HG03025 (cell line): ENCODE data around the gene LDLRAD4.

Source experiments
- ATAC-seq: cut with Tn5 transposase; IDR thresholded peaks from one replicate; pipeline ENCODE4 v1.9.1; 2021; ENCODE audit warnings: mild to moderate bottlenecking, moderate library complexity; ENCODE audit not compliant: unreplicated experiment, low FRiP score

LDLRAD4 gene

GRCh38 chr18:13492314-13492713 lies 273.8 kb downstream of the LDLRAD4 start:
- ATAC-seq = no peak

- no peak for ATAC-seq
Measured at GRCh38 chr18:13493079-13493478, 274.5 kb downstream of the LDLRAD4 start.

GRCh38 chr18:13493725-13494124 lies 275.2 kb downstream of the LDLRAD4 start:
- no peak for ATAC-seq

- no peak for ATAC-seq
Measured at GRCh38 chr18:13494871-13495445, 276.4 kb downstream of the LDLRAD4 start.

GRCh38 chr18:13495961-13496360 lies 277.4 kb downstream of the LDLRAD4 start:
- no peak for ATAC-seq

DNA sequence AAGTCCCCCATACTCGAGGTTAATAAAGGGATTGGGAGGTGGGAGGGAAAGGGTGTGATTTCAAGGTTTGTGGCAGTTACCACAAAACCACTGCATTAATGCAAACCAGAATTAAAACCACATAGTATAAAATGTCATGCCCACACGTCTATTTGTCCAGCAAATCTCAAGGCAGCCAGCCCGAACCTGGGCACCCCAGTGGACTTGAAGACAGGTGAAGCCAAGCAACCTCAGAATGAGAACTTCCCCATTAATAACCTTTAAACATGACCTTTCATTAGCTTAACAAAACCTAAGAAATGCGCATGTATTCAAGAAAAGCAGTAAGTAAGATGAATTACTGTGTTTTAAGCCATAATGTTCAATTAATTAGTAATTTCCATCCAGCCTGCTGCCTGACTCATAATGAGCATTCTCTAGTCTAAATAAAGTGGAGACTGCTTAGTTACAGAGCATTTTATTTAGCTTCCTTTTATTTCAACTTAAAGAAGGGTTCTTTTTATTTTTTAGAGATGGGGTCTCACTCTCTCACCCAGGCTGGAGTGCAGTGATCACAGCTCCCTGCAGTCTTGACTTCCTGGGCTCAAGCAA lies 278.2 kb downstream of the LDLRAD4 start:
- no peak for ATAC-seq

DNA sequence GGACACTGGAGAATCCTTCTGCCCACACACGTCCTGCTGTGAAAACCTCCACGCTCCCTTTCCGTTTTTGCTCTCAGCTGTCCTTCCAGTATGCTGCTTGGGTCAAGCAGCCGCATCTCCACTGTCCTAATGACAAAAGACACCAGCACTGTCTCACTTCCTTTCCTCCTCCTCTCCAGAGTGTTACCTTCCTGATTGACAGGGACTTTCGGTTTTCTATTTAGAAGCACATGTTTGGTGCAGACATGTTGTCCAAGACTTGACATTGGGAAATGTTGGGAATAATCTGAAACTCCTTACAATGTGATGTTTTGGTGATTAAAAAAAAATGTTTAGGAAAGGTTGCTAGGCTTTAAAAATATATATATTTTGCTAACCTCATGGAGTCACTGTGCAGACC lies 281.2 kb downstream of the LDLRAD4 start:
- no peak for ATAC-seq

GRCh38 chr18:13500227-13500865 lies 281.8 kb downstream of the LDLRAD4 start:
- no peak for ATAC-seq

GRCh38 chr18:13500869-13501542 lies 282.4 kb downstream of the LDLRAD4 start:
- no peak for ATAC-seq

- ATAC-seq = no peak
Measured at GRCh38 chr18:13501543-13501887, 283.0 kb downstream of the LDLRAD4 start.

- peak; percentile 87 for ATAC-seq
Measured at GRCh38 chr18:13501891-13502290, 283.3 kb downstream of the LDLRAD4 start.

DNA sequence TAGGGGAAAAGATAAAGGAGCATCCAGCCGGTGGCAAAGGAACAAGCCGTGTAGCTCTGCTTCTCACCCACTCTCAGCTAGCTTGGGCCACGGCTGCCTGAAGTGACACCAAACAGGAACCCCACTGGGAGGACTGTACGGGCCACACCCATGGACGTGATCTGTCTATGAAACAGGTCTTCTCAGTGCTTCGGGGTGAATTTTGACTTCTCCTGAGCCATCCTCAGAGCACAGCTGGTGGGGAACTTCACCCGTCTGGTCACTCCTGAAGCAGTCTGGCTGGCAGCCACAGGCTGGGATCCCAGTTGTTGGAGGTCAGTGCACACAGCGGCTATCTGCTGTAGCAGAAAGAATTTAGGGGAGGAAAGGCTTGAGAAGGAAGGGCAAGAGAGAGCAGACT lies 284.0 kb downstream of the LDLRAD4 start:
- no peak for ATAC-seq

DNA sequence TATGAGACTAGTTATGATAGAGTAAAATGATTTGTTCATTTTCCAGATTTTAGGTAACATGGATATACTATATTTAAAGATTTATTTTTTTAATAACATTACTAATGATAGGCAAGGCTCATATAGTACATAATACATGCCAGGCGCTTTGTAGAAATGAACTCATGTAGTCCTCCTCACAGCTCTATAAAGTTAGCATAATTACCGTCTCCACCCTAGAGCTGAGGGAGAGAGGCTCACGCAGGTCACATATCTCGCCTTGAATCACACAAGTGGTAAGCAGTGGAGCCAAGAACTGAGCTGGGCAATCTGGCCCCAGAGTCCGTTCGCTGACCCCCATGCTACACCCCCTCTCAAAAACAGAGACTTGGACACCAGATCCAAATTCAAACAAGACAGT lies 285.3 kb downstream of the LDLRAD4 start:
- ATAC-seq = no peak

DNA sequence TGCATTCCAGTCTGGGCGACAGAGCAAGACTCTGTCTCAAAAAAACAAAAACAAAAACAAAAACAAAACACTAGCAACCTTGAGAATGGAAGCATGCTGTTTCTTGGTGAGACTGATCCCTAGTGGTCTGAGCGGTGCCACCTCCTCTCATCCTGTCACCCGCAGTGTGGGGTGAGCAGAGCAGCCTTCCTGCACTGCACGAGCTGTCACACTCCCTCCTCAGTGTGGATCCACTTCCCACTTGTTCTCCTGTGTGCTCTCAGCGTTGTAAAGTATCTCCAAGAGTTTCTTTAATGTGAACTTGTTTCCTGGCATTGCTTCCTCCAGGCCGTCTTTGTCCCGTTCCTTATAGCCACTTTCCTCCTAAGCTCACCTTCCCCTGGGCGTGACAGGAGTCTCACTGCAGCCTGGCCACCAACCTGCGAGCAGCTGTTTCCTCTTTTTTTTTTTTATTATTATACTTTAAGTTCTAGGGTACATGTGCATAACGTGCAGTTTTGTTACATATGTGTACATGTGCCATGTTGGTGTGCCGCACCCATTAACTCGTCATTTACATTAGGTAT lies 287.3 kb downstream of the LDLRAD4 start:
- no peak for ATAC-seq

DNA sequence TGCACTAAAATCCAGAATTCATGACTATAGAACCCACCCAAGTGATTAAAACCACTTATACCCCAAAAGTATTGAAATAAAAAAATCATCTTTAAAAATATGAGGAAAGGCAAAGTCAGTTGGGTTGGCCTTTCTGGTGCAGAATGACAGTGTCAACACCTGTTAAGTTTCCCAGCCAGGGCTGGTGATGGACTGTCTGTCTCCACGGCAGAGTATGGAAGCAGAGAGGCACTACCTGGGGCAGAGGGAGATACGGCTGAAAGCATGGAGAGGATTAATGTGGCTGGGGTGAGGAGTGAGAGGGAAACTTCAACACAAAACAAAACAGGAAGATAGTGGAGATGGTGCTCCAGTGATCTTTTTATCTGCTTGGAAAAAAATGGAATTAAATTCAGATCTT lies 292.0 kb downstream of the LDLRAD4 start:
- no peak for ATAC-seq

DNA sequence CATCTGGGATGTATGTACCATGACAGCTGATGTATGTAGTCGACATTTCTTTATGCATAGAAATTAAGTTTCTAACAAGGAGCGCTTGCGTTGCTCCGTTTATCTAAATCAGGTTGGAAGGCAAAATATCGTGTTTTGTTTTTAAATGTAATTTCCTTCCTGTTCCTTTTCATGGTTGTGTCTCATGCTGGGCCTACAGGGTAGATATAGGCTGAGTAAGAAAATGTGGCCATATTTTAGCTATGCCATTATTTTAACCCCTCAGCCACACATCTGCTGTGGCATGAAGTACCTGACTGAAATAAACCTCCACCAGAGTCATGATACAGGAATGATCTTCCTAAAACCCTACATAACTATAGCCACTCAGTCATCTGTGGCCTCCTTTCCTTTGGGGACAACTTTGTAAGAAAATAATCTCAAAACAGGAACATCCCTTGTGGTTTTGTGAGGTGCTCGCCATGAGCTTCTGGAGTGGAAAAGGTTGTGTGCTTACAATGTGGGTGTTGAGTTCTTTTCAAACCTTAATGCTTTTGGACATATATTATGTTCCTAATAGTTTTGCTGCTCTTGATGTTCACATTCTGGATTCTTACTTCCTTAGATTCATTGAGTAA lies 293.5 kb downstream of the LDLRAD4 start:
- no peak for ATAC-seq

DNA sequence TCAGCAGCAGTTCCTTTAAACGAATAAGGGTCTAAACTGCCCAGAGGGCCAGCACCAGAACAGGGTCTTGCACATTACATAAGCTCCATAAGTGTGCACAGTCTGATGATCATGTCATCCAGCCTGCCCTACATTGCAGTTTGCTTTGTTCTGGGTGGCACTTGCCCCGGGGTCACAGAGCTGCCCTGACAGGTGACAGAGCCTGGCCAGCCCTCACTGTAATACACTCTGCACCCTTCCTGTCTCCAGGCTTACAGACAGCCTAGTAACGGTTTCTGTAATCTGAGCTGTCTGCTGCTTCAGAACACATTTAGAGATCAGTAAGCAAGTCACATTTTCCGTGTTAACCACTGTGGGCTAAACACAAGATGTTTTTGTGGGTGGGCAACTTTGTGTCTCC lies 294.5 kb downstream of the LDLRAD4 start:
- no peak for ATAC-seq

DNA sequence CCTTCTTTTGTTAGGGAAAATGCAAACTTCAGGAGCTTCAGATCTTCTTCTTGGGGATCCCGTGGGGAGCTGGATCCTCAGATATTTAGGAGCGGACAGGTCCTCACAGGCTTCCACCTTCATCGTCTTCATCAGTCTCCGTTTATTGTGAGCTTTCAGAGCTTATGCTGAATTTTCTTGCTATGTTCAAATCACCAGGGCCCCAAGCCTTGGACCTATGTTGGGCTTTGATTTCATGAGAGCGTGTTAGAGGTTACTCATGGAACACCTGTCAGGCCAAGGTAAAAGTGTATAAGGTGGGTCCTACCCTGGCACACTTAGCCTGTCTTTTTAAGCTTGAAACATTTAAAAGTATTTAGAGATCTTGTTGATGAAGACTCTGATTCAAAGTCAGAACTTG lies 294.9 kb downstream of the LDLRAD4 start:
- no peak for ATAC-seq

- no peak for ATAC-seq
Measured at GRCh38 chr18:13514558-13514957, 296.0 kb downstream of the LDLRAD4 start.

DNA sequence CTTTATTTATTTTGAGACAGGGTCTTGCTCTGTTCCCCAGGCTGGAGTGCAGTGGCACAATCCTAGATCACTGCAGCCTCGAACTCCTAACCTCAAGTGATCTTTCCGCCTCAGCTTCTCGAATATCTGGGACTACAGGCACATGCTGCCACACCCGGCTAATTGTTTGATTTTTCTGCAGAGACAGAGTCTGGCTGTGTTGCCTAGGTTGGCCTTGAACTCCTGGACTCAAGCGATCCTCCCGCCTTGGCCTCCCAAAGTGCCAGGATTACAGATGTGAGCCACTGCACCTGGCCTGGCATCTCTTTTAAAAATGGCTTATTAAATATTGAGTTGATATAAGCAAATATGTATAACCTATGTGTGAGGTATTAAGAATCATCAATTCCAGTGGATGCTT lies 298.3 kb downstream of the LDLRAD4 start:
- ATAC-seq = no peak

- ATAC-seq = no peak
Measured at GRCh38 chr18:13517369-13517768, 298.8 kb downstream of the LDLRAD4 start.
